Right ventricle myocardium superior (tissue), 1 donor: ENCODE data around the gene ZNRF3. TPM values are rescaled to one million over a fixed set of nuclear protein-coding genes. Genes with fewer than 3 reads are reported as not detected.

Source experiments
- ATAC-seq: fragments of 200-7000 bp; cut with Tn5 transposase; one replicate; pipeline ENCODE4 v1.9.1; 2020; ENCODE audit warnings: mild to moderate bottlenecking; ENCODE audit not compliant: poor library complexity
- DNase-seq: peaks from one replicate; pipeline ENCODE4 v3.0.0-alpha.2; 2020
- intact Hi-C: fragments of 100-400 bp; cut with DNase I; formaldehyde crosslinking; loops from one replicate; pipeline ENCODE4 v1.11.2; 2022
- total RNA-seq: library from RNA; stranded (reverse); fragmentation: NEBNext Ultra II Directional; extraction: Animal tissue kit (Norgen Biotek cat#: 25700); gene quantifications from one replicate; pipeline ENCODE4 v1.2.1, GENCODE V29; 2021
- donor health status: DM: no; HTN: yes; CAD: no; lungs with severe emphysema.

The ZNRF3 gene
- total RNA-seq, 1 donor from 2014 or later = 5.0 TPM

GRCh38 chr22:29011240-29012100 lies 128.1 kb downstream of the ZNRF3 start:
- no peak for ATAC-seq

GRCh38 chr22:29012101-29012433 lies 128.7 kb downstream of the ZNRF3 start:
- ATAC-seq (no peak), DNase-seq (no peak)
- intact Hi-C loops = no loop called here

More at GRCh38 chr22:29011240-29012100, 128.1 kb downstream of the ZNRF3 start:
- DNase-seq = no peak
- intact Hi-C loops = no loop called here

GRCh38 chr22:29012952-29013351 lies 129.6 kb downstream of the ZNRF3 start:
- ATAC-seq (no peak), DNase-seq (no peak)
- intact Hi-C loops = no loop called here

- DNase-seq (no peak), ATAC-seq (no peak)
- intact Hi-C loops = no loop called here
Observed at GRCh38 chr22:29014293-29014692, 130.9 kb downstream of the ZNRF3 start.

GRCh38 chr22:29014773-29015172 lies 131.4 kb downstream of the ZNRF3 start:
- ATAC-seq = no peak
- no peak for DNase-seq
- intact Hi-C loops = no loop called here

- DNase-seq (no peak), ATAC-seq (no peak)
- intact Hi-C loops = no loop called here
Observed at GRCh38 chr22:29016067-29016938, 132.9 kb downstream of the ZNRF3 start.

- no peak for DNase-seq
- intact Hi-C loops = no loop called here
Observed at GRCh38 chr22:29018293-29019189, 135.2 kb downstream of the ZNRF3 start.

GRCh38 chr22:29022101-29022817 lies 138.9 kb downstream of the ZNRF3 start:
- ATAC-seq (no peak), DNase-seq (no peak)
- intact Hi-C loops = no loop called here

More at GRCh38 chr22:29018293-29019189, 135.2 kb downstream of the ZNRF3 start:
- ATAC-seq = no peak

GRCh38 chr22:29023172-29023796 lies 139.9 kb downstream of the ZNRF3 start:
- intact Hi-C loops = no loop called here
- DNase-seq = no peak
- peak; percentile 49 for ATAC-seq

GRCh38 chr22:29026579-29026978 lies 143.2 kb downstream of the ZNRF3 start:
- intact Hi-C loops = no loop called here
- DNase-seq (no peak), ATAC-seq (no peak)

- intact Hi-C loops = no loop called here
- ATAC-seq (no peak), DNase-seq (no peak)
Observed at GRCh38 chr22:29028468-29028867, 145.1 kb downstream of the ZNRF3 start.

- intact Hi-C loops = no loop called here
- ATAC-seq (no peak), DNase-seq (no peak)
Observed at GRCh38 chr22:29029202-29030000, 146.0 kb downstream of the ZNRF3 start.

- no peak for ATAC-seq
- DNase-seq = no peak
- intact Hi-C loops = loop anchor here (5.0 to 10.0 kb wide), 2 partner anchors 113 to 145 kb away; partner anchors contain the start of gene ZNRF3
Observed at GRCh38 chr22:29030016-29030617, 146.7 kb downstream of the ZNRF3 start.

- intact Hi-C loops = loop anchor here (5.0 to 10.0 kb wide), 2 partner anchors 113 to 146 kb away; partner anchors contain the start of gene ZNRF3
- DNase-seq (peak; percentile 74), ATAC-seq (peak; percentile 90)
Observed at GRCh38 chr22:29030618-29031226, 147.3 kb downstream of the ZNRF3 start.

- peak; percentile 76 for ATAC-seq
- peak; percentile 45 for DNase-seq
- intact Hi-C loops = loop anchor here (5.0 to 10.0 kb wide), 2 partner anchors 114 to 147 kb away; partner anchors contain the start of gene ZNRF3
Observed at GRCh38 chr22:29031227-29032011, 148.0 kb downstream of the ZNRF3 start.
